SW480 (cell line): ENCODE data around the gene ZBTB43.
"Not testable (repeated sequence)": the region's sequence is repeated elsewhere in the genome, so short reads cannot be mapped to it uniquely, and the experiment has no call there.

Source experiments
- DNase-seq: peaks from one replicate; pipeline ENCODE4 v3.0.0-alpha.2; 2016; ENCODE audit warnings: low spot score

ZBTB43 gene

DNA sequence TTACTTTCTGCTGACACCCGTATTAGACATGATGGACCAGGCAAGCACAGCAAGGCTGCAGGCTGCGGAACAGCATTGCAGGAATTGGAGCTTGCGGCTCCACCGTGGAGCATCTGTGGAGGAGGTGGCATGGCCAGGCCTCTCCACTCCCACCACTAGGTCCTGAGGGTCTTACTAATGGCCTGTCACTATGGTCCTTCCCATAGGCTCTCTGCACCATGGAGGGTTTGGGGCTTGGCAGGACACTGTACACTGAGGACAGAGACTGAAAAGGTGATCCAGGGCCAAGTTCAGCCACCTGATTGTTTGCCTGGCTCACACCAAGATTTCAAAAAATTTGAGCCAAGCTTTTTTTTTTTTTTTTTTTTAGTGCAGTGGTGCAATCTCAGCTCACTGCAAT, 14.3 kb upstream of the ZBTB43 start:
- DNase-seq = no peak

- no peak for DNase-seq
Observed at GRCh38 chr9:126791406-126792230, 13.2 kb upstream of the ZBTB43 start.

GRCh38 chr9:126793686-126794417, 11.0 kb upstream of the ZBTB43 start:
- no peak for DNase-seq

- DNase-seq = no peak
Observed at GRCh38 chr9:126794441-126794840, 10.4 kb upstream of the ZBTB43 start.

DNA sequence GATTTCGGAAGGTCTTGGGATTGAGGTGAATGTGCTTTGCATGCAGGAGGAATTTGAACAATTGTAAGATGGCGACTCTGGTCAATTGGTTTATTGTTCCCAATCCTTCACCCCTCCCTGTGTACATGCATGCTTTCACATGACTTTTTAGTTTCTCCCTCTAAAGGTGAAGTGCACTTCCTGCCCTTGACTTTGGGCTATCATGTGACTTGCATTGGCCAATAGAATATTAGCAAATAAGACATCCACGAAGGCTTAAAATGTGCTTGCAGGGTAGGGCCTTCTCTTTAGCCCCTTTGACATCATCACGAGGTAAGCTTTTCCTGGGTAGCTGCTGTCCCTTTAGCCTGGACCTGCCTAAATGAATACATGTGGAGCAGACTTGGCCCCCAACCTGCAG, 8.1 kb upstream of the ZBTB43 start:
- no peak for DNase-seq

GRCh38 chr9:126797903-126798302, 6.9 kb upstream of the ZBTB43 start:
- no peak for DNase-seq

- no peak for DNase-seq
Observed at GRCh38 chr9:126799034-126799433, 5.8 kb upstream of the ZBTB43 start.

DNA sequence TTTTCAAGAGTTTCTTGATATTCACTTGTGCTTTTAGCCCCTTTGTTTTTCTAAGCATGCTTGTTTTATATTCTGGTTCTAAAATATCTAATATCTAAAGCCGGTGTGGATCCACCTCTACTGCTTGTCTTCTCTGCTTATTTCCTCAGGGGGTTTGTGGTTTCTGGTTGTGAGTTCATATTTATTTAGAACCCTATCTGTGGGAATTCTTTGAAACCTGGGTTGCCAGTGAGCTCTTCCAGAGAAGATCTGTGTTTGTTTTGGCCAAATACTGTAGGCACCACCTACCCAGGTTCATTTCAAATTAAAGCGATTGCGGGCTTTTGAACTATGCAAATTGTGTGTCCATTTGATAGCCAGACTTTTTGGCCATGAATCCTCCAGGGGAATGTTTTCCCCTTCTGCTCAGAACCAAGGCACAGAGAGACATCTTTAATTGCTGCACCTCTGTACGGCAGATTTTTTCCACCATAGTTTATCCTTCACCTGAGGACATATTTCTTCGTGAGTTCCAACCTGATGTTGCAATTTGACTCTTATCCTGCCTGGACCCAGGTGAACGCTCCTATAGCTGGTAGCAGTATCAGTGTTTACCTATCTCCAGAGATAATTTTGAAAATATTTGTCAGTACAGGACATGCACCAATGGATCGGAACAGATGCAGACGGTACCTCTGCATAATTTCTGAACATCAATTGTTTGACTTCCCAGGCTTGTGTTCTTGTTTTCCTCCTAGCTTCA, 2.4 kb upstream of the ZBTB43 start:
- DNase-seq = no peak

DNA sequence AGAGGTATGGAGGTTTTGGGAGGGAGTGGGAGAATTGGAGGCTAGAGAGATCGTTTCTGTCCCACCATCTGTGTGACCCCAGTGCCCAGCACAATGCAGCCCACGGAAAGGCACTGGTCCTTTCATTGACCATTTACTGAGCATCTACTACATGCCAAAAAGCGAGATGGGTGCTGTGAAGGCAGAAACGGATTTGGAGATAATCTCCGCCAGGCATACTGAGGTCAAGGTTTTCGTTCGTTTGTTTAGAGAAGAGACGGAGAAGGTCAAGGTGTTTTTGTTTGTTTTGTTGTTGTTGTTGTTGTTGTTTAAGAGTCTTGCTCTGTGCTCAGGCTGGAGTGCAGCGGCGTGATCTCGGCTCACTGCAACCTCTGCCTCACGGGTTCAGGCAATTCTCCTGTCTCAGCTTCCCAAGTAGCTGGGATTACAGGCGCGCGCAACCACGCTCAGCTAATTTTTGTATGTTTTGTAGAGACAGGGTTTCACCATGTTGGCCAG, 593 bp upstream of the ZBTB43 start:
- no peak for DNase-seq

- peak; percentile 91 for DNase-seq
Observed at GRCh38 chr9:126805554-126806262, 868 bp downstream of the ZBTB43 start.

DNA sequence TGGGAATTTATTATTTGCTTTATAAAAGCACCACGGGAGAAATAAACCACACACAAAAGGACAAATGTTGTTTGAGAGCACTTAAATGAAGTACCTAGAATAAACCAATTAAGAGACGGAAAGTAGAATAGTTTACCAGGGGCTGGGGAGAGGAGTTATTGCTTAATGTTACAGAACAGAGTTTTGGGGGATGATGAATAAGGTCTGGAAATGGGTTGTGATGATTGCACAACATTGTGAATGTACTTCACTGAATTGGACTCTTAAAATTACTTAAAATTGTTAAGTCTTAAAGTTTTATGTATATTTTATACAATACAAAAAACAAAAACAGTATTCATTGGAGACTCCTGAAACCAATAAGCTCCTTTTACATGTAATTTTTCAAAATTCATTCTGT, 1.5 kb downstream of the ZBTB43 start:
- no peak for DNase-seq

DNA sequence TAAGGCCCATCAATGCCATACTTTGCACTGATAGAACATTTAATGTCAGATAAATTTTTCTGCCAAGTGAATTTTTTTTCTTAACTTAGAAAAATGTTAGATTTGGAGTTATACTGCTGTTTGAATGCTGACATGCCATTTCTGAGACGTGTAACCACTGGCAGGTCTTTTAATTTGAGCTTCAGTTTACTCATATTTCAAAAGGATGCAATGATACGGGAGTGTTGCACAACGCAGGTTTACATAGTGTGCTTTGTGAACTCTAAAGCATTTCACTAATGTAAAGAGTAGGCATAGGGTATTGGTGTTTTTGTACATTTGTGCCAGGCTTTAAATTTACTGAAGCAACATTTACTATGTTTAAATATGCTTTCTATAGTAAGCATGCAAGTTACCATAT, 4.2 kb downstream of the ZBTB43 start:
- no peak for DNase-seq

DNA sequence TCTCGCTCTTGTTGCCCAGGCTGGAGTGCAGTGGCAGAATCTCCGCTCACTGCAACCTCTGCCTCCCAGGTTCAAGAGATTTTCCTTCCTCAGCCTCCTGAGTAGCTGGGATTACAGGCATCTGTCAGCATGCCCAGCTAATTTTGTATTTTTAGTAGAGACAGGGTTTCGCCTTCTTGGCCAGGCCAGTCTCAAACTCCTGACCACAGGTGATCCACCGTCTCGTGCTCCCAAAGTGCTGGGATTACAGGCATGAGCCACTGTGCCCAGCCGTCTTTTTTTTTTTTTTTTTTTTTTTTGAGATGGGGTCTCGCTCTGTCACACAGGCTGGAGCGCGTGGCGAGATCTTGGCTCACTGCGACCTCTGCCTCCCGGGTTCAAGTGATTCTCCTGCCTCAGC, 5.4 kb downstream of the ZBTB43 start:
- DNase-seq = not testable (repeated sequence)

DNA sequence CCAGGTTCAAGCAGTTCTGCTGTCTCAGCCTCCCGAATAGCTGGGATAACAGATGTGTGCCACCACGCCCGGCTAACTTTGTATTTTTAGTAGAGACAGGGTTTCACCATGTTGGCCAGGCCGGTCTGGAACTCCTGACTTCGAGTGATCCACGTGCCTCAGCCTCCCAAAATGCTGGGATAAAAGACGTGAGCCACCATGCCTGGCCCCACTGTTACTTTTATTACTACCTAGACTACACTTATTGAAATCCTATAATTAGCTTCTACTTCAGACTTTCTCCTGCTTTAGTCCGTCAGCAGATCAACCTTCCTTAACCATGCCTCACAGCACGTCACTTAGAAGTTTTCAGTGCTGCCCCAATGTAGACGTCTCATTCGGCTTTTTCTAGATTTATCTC, 8.2 kb downstream of the ZBTB43 start:
- DNase-seq = no peak

- DNase-seq = no peak
Observed at GRCh38 chr9:126814091-126814490, 9.3 kb downstream of the ZBTB43 start.

DNA sequence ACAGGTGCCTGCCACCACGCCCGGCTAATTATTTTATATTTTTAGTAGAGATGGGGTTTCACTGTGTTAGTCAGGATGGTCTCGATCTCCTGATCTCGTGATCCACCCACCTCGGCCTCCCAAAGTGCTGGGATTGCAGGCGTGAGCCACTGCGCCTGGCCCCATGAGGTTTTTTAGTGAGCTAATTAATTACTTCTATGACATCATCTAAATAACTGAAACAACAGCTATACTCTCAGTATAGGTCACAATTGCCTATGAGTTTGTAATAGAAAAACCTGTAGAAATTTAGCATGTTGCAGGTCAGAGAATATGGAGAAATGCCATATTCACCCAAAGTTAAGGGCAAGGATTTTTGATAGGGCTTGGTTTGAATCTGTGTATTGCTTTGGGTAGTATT, 12.8 kb downstream of the ZBTB43 start:
- not testable (repeated sequence) for DNase-seq

GRCh38 chr9:126818482-126818881, 13.6 kb downstream of the ZBTB43 start:
- DNase-seq = no peak

GRCh38 chr9:126819482-126819881, 14.6 kb downstream of the ZBTB43 start:
- no peak for DNase-seq

- DNase-seq = no peak
Observed at GRCh38 chr9:126822278-126822677, 17.4 kb downstream of the ZBTB43 start.

- no peak for DNase-seq
Observed at GRCh38 chr9:126822873-126823272, 18.0 kb downstream of the ZBTB43 start.

DNA sequence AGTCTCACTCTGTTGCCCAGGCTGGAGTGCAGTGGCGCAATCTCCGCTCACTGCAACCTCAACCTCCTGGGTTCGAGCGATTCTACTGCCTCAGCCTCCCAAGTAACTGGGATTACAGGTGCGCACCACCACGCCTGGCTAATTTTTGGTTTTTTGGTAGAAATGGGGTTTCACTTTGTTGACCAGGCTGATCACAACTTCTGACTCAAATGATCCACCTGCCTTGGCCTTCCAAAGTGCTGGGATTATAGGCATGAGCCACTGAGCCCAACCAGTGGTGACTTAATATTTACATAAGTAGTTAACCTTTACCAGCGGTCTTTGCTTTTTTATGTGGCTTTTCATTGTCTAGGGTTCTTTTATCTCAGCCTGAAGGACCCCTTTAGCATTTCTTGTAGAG, 19.2 kb downstream of the ZBTB43 start:
- DNase-seq = not testable (repeated sequence)

GRCh38 chr9:126827227-126827626, 22.4 kb downstream of the ZBTB43 start:
- DNase-seq = no peak
